ENCODE measurements around the gene FGGY.
A peak's percentile ranks its signal among the peaks of the same experiment; 100 is the strongest.
"Not testable (repeated sequence)": the region's sequence is repeated elsewhere in the genome, so short reads cannot be mapped to it uniquely, and the experiment has no call there.

Gene FGGY, protein sequence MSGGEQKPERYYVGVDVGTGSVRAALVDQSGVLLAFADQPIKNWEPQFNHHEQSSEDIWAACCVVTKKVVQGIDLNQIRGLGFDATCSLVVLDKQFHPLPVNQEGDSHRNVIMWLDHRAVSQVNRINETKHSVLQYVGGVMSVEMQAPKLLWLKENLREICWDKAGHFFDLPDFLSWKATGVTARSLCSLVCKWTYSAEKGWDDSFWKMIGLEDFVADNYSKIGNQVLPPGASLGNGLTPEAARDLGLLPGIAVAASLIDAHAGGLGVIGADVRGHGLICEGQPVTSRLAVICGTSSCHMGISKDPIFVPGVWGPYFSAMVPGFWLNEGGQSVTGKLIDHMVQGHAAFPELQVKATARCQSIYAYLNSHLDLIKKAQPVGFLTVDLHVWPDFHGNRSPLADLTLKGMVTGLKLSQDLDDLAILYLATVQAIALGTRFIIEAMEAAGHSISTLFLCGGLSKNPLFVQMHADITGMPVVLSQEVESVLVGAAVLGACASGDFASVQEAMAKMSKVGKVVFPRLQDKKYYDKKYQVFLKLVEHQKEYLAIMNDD

DNA sequence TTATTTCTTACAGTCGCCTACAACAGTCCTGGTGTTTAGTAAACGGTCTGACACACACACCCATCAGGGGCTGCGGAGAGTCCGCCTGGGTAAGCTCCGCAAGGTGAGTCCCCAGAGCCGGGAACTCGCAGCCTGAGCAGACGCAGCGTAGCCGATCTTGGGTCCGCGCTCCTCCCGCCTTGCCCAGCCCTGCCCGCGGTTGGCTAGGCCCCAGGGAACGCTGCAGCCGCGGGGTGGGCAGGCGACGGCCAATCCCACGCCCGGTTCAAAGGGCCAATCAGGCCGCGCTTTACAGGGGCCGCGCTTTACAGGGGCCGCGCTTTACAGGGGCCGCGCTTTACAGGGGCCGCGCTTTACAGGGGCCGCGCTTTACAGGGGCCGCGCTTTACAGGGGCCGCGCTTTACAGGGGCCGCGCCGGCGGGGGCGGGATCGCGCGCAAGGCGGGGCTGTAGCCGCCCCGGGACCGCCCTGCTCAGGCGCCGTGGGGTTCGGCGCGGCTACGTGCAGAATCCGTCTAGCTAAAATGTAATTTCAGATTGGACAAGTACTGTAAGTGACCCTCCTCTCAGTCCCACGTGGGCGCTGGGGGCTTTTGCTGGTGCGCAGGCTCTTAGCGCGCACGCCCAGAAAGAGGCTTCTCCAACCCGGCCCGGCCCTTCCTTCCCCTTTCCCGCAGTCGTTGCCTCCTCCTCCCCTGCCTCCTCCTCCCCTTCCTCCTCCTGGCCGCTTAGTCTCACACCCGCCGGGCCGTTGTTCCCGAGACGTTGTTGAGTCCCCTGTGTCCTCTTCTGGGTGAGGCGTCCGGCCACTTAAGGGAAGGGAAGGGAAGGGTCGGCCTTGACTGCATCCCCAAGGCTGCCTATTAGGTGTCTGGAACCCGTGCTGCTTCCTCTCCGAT is at the start of gene FGGY:
Gene FGGY, plus strand, starts transcription at position 737 of the 899 bp plus-strand sequence. CDS start 24,456 bp downstream, outside the sequence.
- peak; percentile 50 to 63 for DNase-seq (ENCODE audit: low read depth in 2 of 2)

DNA sequence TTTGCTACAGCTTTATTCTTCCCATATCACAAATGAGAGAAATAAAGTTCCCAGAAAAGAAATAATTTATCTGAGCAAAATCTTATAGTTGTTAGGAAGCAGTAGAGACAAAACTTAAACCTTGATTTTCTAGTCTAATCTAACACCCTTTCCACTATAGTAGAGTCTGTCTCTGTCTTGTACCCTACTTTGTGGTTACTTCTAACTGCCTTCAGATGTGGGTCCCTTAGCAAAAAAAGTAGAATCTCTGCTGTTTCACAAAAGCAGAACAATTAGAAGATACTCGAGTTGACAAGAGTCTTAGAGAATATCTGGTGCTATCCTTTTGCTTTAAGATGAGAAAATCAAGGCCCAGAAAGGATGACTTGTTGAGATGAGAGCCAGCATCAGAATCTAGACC is 48.1 kb upstream of the FGGY start:
- no peak for DNase-seq (ENCODE audit: low read depth in 2 of 2)

- no peak for DNase-seq (ENCODE audit: low read depth in 2 of 2)
These were observed 47.3 kb upstream of the FGGY start for GRCh38 chr1:59249396-59250137.

DNA sequence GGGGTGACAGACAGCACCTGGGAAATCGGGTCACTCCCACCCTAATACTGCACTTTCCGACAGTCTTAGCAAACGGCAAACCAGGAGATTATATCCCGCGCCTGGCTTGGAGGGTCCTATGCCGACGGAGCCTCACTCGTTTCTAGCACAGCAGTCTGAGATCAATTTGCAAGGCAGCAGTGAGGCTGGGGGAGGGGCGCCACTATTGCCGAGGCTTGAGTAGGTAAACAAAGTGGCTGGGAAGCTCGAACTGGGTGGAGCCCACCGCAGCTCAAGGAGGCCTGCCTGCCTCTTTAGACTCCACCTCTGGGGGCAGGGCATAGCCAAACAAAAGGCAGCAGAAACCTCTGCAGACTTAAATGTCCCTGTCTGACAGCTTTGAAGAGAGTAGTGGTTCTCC is 45.8 kb upstream of the FGGY start:
- not testable (repeated sequence) for DNase-seq (ENCODE audit: low read depth in 2 of 2)

GRCh38 chr1:59256429-59256828 is 40.5 kb upstream of the FGGY start:
- not testable (repeated sequence) for DNase-seq (ENCODE audit: low read depth in 2 of 2)

DNA sequence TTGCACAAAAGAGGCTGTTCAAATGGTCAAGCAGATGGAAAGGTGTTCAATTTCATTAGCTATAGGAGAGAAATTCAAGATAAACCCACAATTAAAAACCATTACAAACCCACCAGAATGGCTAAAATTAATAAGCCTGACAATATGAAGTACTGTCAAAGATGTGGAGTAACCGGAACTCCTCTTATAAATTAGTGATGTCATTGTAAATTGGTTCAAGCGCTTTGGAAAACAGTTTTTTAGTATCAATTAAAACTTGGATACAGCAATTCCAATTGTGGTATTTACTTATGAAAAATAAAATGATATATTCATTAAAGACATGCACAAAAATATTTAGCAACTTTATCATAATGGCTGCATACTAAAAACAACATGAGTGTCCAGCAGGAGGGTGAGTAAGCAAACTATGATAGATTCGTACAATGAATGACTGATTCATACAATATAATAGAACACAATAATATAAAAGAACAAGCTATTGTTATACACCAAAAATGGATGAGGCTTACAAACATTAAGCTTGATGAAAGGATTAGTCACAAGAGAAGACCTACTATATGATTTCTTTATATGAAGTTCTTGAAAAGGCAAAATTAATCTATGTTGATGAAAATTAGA is 38.4 kb upstream of the FGGY start:
- DNase-seq (ENCODE audit: low read depth in 2 of 2): no peak

- no peak for DNase-seq (ENCODE audit: low read depth in 2 of 2)
These were observed 35.4 kb upstream of the FGGY start for GRCh38 chr1:59261537-59261936.

- DNase-seq (ENCODE audit: low read depth in 2 of 2): no peak
These were observed 34.3 kb upstream of the FGGY start for GRCh38 chr1:59262631-59263030.

- DNase-seq (ENCODE audit: low read depth in 2 of 2): no peak
These were observed 33.8 kb upstream of the FGGY start for GRCh38 chr1:59263111-59263510.

- DNase-seq (ENCODE audit: low read depth in 2 of 2): no peak
These were observed 31.3 kb upstream of the FGGY start for GRCh38 chr1:59265622-59266021.

GRCh38 chr1:59266180-59266926 is 30.5 kb upstream of the FGGY start:
- no peak for DNase-seq (ENCODE audit: low read depth in 2 of 2)

- no peak for DNase-seq (ENCODE audit: low read depth in 2 of 2)
These were observed 30.0 kb upstream of the FGGY start for GRCh38 chr1:59266927-59267293.

DNA sequence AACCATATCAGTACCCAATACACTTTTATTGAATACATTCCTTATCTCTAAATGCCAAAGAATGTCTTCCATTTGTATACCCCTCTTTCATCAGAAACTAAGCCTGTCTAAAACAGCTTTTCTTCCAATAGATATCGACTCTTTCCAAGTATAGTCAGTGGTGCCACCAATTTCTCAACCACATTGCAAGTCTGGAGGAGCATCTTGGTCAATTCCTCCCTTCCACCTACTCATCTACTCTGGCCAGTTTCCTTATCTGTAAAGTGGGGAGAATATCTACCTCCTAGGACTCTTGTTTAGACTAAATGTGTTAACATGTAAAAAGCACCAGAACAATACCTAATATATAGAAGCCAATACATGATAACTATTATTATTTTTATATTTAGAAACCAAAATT is 28.5 kb upstream of the FGGY start:
- DNase-seq (ENCODE audit: low read depth in 2 of 2): no peak

DNA sequence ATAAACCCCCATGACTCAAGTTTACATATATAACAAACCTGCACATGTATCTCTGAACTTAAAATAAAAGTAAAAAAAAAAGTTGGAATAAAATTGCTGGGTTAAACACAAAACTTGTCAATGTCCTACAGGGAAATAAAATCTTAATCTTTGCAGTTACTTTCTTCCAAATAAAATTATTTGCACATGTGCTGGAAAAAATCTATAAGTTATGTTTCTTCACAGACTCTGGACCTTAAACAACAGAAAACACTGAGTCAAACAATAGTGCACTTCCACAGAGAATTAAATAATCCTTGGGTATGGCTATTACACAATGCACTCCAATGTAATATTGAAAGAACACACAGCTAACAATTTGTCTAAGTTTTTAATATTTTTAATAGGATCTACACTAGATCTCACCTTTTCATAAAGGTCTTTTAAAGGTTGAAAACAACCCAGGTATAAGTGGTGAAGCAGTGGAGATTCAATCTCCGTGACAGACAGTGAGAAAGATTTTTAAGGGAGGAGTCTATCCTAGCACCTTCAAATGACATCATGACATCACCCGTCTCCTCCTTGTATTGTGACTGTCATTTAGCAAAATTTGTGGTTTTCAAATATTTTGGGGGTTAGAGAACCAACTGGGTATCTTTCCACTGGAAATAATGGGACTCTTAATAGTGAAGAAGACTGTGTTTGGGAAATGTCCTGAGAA is 25.2 kb upstream of the FGGY start:
- DNase-seq (ENCODE audit: low read depth in 2 of 2): no peak

- no peak for DNase-seq (ENCODE audit: low read depth in 2 of 2)
These were observed 24.4 kb upstream of the FGGY start for GRCh38 chr1:59272507-59272906.

GRCh38 chr1:59276439-59276851 is 20.4 kb upstream of the FGGY start:
- no peak for DNase-seq (ENCODE audit: low read depth in 2 of 2)

DNA sequence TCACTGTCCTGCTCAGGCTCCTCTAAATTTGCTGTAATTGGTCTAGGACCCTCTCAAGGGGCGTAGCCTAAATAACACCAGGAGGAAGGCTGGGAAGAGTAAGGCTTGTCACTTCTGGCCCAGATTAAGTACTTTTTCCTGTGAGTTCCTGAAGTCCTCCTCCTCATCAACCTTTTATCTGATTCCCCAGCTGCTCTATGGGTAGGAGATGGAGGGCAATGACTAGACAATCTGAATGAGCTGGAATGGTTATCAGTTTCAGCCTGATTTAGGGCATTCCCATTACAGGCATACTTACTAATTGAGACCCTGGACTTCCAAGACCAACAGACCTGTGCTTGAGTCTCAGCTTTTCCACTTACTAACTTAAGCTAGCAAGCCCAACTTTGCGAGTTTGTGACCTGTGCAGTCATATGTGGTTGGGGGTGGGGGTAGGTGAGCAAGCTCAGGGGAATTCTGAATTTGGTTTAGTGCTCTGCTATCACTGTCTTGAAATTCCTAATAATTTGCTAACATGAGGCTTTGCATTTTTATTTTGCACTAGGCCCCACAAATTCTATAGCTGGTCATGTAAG is 18.0 kb upstream of the FGGY start:
- DNase-seq (ENCODE audit: low read depth in 2 of 2): no peak

GRCh38 chr1:59279645-59280044 is 17.2 kb upstream of the FGGY start:
- DNase-seq (ENCODE audit: low read depth in 2 of 2): no peak

DNA sequence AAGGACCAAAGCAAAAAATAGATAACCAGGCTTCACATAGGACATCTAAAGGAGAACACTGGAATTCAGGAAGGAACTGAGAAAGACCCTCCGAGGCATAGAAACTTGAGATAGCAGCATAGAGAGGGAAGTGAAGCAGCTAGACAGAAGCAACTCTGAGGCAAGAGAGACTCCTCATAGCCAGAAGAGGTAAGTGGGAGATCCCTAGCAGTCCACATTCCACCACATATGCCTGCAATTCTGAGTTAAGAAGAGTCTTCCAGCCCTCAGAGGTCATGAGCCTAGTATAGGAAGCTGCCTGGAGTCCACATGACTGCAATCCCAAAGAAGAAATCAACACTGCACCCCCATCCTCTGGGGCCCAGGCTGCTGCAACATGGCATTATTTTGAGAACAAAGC is 13.9 kb upstream of the FGGY start:
- no peak for DNase-seq (ENCODE audit: low read depth in 2 of 2)

- DNase-seq (ENCODE audit: low read depth in 2 of 2): no peak
These were observed 11.2 kb upstream of the FGGY start for GRCh38 chr1:59285691-59286090.

All from stimulated activated CD4-positive, alpha-beta T cell treated with anti-CD3 and anti-CD28 coated beads, Interleukin-1b, Interleukin-23, amount 100 ng/mL, for 4 hours (primary cell).